ENCODE data around the gene CABP4. TPM values are rescaled to one million over a fixed set of nuclear protein-coding genes. Genes with fewer than 3 reads are reported as not detected.
A peak's percentile ranks its signal among the peaks of the same experiment; 100 is the strongest.

Gene CABP4
- total RNA-seq, 1 experiment from 2014 or later, result not detected

DNA sequence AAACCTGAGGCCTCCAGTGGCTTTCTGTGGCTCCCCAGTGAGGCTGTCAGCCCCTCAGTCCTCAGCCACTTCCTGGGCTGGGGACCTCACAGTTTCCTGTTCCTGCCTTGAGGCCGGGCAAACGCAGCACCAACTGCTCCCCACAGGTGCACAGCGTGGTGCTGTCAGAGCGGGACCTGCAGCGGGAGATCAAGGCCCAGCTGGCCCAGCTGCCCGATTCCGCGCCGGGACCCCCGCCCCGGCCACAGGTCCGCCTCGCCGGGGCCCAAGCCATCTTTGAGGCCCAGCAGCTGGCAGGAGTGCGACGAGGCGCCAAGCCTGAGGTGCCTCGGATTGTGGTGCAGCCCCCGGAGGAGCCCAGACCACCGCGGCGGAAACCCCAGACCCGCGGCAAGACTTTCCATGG, 45.9 kb upstream of the CABP4 start (continued):
- no peak for TF ChIP-seq FOSL1 (IDR thresholded peaks at IDR 0.05; ENCODE audit: low read depth)
- no peak for TF ChIP-seq JUND (IDR thresholded peaks at IDR 0.05)
- TF ChIP-seq, protein P1, sequence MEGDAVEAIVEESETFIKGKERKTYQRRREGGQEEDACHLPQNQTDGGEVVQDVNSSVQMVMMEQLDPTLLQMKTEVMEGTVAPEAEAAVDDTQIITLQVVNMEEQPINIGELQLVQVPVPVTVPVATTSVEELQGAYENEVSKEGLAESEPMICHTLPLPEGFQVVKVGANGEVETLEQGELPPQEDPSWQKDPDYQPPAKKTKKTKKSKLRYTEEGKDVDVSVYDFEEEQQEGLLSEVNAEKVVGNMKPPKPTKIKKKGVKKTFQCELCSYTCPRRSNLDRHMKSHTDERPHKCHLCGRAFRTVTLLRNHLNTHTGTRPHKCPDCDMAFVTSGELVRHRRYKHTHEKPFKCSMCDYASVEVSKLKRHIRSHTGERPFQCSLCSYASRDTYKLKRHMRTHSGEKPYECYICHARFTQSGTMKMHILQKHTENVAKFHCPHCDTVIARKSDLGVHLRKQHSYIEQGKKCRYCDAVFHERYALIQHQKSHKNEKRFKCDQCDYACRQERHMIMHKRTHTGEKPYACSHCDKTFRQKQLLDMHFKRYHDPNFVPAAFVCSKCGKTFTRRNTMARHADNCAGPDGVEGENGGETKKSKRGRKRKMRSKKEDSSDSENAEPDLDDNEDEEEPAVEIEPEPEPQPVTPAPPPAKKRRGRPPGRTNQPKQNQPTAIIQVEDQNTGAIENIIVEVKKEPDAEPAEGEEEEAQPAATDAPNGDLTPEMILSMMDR (IDR thresholded peaks at IDR 0.05 in 2 of 3, conservative IDR thresholded peaks at IDR 0.05 in 1 of 3; ENCODE audit: borderline replicate concordance in 1 of 3, insufficient read depth in 1 of 3, low read depth in 2 of 3, low read length in 2 of 3), result no peak

DNA sequence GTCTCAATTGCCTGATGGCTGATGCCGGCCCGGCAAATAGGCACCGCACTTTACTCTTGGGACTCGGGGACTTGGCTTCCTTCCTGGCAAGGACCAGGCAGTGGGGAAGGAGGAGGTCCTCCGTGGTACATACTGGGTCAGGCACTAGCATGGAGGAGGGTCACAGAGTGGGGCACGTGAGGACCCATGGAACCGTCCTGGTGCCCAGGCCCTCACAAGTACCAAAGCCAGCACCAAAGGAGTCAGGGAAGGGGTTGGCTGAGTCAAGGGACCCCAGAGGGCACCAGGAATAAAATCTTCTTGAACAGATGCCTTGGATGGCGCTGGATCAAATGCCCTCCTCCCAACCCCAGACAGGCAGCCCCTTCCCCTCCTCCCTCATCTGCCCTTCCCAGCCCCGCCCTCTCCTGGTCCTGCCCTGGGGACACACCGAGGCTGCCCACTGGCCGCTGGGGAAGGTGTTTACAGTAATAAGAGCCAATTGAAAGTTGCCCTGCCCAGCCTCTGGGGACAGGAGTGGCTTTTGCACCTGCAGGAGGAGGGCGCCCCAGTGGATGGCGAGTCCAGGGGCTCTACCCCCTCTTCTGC, 45.3 kb upstream of the CABP4 start:
- ChIA-PET POLR2A (no interaction called here), RAD21 (ENCODE audit: low non-redundant PET in 1 of 2, low total read pairs in 2 of 2, uncharacterized antibody in 2 of 2, unreplicated experiment in 2 of 2) (no interaction called here), CTCF (no interaction called here)
- Histone ChIP-seq H4K20me1 (ENCODE audit: insufficient read depth) (no peaks in the 10 kb centered on the region), H3K9me3 (ENCODE audit: control insufficient read depth in 1 of 2, insufficient read depth in 1 of 2, low read depth in 1 of 2, low read length in 2 of 2) (no peaks in the 10 kb centered on the region), H3K79me2 (ENCODE audit: insufficient read depth, low read length) (no peaks in the 10 kb centered on the region), H3K36me3 (ENCODE audit: control insufficient read depth in 1 of 2, insufficient read depth in 2 of 2, low read length in 2 of 2) (no peaks in the 10 kb centered on the region), H3K4me2 (ENCODE audit: low read length) (no peak overlapping the region), H3K27ac (ENCODE audit: low read depth, low read length) (no peak overlapping the region), H3K9me2 (ENCODE audit: insufficient read depth) (no peaks in the 10 kb centered on the region), H3K9ac (ENCODE audit: low read length) (no peak overlapping the region), H3K27me3 (ENCODE audit: insufficient read depth, low read length) (no peaks in the 10 kb centered on the region), H2AFZ (ENCODE audit: low read depth, low read length, poor library complexity, severe bottlenecking) (no peak overlapping the region), H3K4me1 (ENCODE audit: control insufficient read depth in 1 of 2, insufficient read depth in 2 of 2, low read length in 2 of 2) (peaks cover 3 to 9% of the 10 kb centered on the region in 2 experiments; a peak in 3 of 4 replicates), H3K4me3 (replicated peaks in 1 of 2; ENCODE audit: low read depth in 1 of 2, low read length in 2 of 2) (no peak overlapping the region)
- intact Hi-C loops (cut with micrococcal nuclease), result no loop called here
- DNase-seq (ENCODE audit: low read depth, low spot score) (peak; percentile 33), ATAC-seq (peak; percentile 80)
- no TSS peak for BruUV-seq (replicated peaks)
- no peak for TF ChIP-seq TCF7L2 (IDR thresholded peaks at IDR 0.05; ENCODE audit: borderline replicate concordance, extremely low read depth, insufficient read depth, insufficient read length)
- TF ChIP-seq, protein P2, sequence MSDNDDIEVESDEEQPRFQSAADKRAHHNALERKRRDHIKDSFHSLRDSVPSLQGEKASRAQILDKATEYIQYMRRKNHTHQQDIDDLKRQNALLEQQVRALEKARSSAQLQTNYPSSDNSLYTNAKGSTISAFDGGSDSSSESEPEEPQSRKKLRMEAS (IDR thresholded peaks at IDR 0.05), result no peak
- no peak for TF ChIP-seq JUND (IDR thresholded peaks at IDR 0.05)
- TF ChIP-seq, protein P3, sequence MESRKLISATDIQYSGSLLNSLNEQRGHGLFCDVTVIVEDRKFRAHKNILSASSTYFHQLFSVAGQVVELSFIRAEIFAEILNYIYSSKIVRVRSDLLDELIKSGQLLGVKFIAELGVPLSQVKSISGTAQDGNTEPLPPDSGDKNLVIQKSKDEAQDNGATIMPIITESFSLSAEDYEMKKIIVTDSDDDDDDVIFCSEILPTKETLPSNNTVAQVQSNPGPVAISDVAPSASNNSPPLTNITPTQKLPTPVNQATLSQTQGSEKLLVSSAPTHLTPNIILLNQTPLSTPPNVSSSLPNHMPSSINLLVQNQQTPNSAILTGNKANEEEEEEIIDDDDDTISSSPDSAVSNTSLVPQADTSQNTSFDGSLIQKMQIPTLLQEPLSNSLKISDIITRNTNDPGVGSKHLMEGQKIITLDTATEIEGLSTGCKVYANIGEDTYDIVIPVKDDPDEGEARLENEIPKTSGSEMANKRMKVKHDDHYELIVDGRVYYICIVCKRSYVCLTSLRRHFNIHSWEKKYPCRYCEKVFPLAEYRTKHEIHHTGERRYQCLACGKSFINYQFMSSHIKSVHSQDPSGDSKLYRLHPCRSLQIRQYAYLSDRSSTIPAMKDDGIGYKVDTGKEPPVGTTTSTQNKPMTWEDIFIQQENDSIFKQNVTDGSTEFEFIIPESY (IDR thresholded peaks at IDR 0.05; ENCODE audit: extremely low read depth, insufficient replicate concordance, low read length), result no peak
- TF ChIP-seq POLR2A (IDR thresholded peaks at IDR 0.05; ENCODE audit: borderline replicate concordance, extremely low read depth, insufficient read depth, insufficient read length), result no peak
- no peak for TF ChIP-seq EGR1 (IDR thresholded peaks at IDR 0.05; ENCODE audit: low read depth)
- TF ChIP-seq CBX3 (IDR thresholded peaks at IDR 0.05; ENCODE audit: low read depth), result no peak
- no peak for TF ChIP-seq EZH2phosphoT487 (IDR thresholded peaks at IDR 0.05; ENCODE audit: borderline replicate concordance)

Data from HCT116 (cell line).